T-helper 2 cell treated with Interferon-gamma antibody and Interleukin-4, amounts not matched to agents 5 μg/mL and 100 μg/mL, for 36 hours (primary cell): ENCODE measurements around the gene PUSL1.

Source experiments
- DNase-seq: peaks from one replicate; pipeline ENCODE4 v3.0.0; 2021; ENCODE audit warnings: low spot score
- H3K27ac Mint-ChIP-seq: one replicate; pipeline ENCODE4 v1.8.0; 2021; ENCODE audit warnings: mild to moderate bottlenecking, mixed read lengths
- H3K27me3 Mint-ChIP-seq: one replicate; pipeline ENCODE4 v1.8.0; 2021; ENCODE audit warnings: low read depth, mixed read lengths
- H3K36me3 Mint-ChIP-seq: one replicate; pipeline ENCODE4 v1.8.0; 2021; ENCODE audit warnings: low read depth, mixed read lengths
- H3K4me1 Mint-ChIP-seq: one replicate; pipeline ENCODE4 v1.8.0; 2021; ENCODE audit warnings: low read depth, mixed read lengths
- H3K4me3 Mint-ChIP-seq: one replicate; pipeline ENCODE4 v1.8.0; 2022; ENCODE audit warnings: mild to moderate bottlenecking, moderate library complexity, mixed read lengths
- H3K9me3 Mint-ChIP-seq: one replicate; pipeline ENCODE4 v1.8.0; 2021; ENCODE audit warnings: mixed read lengths

PUSL1 gene

DNA sequence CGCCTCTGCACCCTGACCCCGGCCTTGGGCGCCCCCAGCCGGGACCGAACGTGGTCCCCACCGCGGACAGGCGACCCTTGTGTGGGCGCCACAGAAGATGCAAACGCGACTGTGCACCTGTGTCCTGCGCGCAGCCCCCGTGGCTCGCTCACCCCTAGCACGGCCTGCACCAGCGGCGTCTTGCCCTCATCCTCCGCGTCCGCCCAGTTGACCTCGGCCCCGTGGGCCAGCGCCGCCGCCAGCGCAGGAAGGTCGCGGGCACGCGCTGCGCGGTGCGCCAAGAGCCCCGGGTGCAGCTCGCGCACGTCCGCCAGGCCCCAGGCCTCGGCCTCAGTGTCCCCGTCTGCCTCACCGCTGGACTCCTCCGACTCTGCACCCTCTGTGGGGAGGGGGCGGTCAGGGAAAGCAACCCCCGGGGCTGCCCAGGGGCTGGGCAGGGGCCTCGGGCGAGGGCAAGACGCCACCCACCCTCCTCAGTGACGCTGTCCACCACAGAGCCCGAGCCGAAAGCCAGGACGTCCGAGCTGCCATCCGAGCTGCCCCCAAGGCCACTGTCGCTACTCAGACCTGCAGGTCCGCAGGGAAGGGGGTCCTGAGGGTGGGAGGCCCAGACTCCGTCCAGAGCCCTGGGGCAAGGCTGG is 14.0 kb upstream of the PUSL1 start:
- Mint-ChIP-seq H3K36me3 (peaks cover 2% of the 10 kb centered on the region), H3K27me3 (no peaks in the 10 kb centered on the region), H3K9me3 (no peaks in the 10 kb centered on the region), H3K4me3 (no peak overlapping the region), H3K27ac (no peak overlapping the region), H3K4me1 (no peaks in the 10 kb centered on the region)
- DNase-seq: no peak

DNA sequence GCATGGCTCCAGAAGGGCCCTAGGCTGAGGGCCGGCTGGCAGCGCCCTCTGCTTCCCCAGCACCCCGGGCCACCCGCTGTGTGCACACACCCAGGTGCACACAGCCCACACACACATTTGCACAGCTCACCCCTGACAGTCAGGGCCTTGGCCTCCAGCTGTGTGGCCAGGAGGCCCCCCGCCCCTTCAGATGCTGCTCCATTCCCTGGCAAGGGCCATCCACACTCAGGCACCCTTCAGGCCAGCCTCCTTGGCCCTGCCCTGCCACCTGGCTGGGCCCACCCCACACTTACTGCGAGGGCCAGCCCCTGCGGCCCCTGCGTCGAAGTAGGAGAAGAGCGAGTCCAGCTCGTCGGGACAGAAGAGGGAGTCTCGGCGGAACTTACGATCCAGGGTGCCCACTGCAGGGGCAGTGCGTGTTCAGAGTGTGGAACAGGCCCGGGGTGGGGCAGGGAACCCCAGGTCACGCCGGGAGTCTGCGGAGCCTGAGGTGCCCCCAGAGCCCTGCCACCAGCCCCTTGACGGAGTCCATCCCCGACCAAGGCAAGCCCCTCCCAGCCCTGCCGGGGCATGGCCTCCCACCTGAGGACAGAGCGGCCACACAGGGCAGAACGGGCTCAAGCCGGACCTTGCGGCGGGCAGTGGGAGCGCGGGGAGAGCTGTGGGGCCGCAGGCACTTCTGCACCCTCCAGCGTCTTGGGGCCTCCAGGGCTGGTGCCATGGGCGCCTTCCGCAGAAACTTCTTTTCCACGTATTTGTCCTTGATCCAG is 13.1 kb upstream of the PUSL1 start:
- Mint-ChIP-seq H3K9me3 (no peaks in the 10 kb centered on the region), H3K27ac (no peak overlapping the region)

DNA sequence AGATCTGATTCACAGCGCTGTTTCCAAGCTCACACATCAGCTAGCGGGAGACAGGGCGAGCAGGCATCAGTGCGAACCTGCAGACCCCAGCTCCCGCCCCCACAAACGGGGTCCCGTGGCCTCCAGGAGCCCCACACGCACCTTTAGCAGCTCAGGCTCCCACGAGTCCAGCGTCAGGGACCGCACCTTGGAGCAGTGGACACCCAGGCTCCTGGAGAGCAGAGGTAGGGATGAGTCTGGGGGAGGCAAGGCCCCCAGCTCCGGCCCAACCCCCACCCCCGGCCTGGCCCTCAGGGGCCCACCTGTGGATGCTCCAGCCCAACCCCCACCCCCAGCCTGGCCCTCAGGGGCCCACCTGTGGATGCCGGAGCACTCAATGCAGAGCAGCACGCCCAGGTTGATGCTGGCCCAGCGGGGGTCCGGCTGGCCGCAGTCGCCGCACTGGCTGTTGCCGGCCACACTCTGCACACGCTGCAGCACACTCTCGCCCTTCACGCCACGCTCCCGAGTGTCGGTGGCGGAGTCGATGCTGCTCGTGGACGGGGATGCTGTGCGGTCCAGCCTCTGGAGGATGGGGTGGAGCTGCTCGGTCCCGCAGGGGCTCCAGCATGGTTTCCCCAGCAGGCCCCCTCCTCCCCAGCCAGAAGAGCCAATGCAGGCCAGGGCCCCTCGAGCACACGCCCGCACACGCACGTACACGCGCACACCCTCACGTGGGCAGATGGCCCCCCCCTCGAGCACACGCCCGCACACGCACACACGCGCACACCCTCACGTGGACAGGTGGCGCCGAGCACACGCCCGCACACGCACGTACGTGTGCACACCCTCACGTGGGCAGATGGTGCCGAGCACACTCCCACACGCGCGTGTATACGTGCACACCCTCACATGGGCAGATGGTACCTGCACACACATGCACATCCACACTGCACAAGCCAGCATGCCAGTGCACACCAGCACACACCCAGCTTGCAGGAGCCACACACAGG is 12.0 kb upstream of the PUSL1 start:
- Mint-ChIP-seq H3K27me3 (no peaks in the 10 kb centered on the region), H3K4me1 (no peaks in the 10 kb centered on the region), H3K9me3 (no peaks in the 10 kb centered on the region), H3K36me3 (peaks cover 2% of the 10 kb centered on the region), H3K27ac (no peak overlapping the region), H3K4me3 (no peak overlapping the region)
- DNase-seq: no peak

More for the DNA sequence above, 13.1 kb upstream of the PUSL1 start:
- Mint-ChIP-seq H3K4me1 (no peaks in the 10 kb centered on the region), H3K27me3 (no peaks in the 10 kb centered on the region), H3K4me3 (no peak overlapping the region), H3K36me3 (peaks cover 2% of the 10 kb centered on the region)
- no peak for DNase-seq

DNA sequence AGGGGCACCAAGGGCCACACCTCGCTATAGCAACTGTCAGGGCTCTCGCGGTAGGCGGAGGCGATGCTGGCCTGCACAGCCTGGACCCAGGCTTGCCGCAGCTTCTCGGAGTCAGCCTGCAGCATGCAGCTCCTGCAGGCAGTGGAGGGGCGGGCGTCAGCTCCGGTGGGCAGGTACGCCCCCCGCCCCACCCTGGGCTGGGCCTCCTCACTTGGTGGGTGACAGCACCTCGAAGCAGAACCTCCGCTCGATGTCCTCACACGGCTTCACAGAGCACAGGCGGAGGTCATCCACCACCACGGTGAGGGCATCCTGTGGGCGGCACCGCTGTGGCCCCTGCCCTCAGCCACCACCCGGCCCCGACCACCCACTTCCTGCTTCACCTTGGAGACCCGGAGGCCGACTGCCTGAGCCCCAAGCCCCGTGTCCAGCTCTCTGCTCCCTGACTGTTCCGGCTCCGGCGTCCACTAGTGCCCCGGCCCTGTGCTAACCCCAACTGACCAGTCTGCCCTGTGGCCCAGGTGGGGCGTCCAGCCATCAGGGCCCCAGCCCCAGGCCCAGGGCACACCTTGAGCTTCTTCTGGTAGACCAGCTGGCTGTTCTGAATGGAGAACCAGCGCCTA is 10.5 kb upstream of the PUSL1 start:
- no peaks in the 10 kb centered on the region for H3K4me1 Mint-ChIP-seq
- no peaks in the 10 kb centered on the region for H3K9me3 Mint-ChIP-seq
- no peak overlapping the region for H3K4me3 Mint-ChIP-seq
- H3K36me3 Mint-ChIP-seq: peaks cover 2% of the 10 kb centered on the region
- no peaks in the 10 kb centered on the region for H3K27me3 Mint-ChIP-seq
- no peak for DNase-seq
- no peak overlapping the region for H3K27ac Mint-ChIP-seq

DNA sequence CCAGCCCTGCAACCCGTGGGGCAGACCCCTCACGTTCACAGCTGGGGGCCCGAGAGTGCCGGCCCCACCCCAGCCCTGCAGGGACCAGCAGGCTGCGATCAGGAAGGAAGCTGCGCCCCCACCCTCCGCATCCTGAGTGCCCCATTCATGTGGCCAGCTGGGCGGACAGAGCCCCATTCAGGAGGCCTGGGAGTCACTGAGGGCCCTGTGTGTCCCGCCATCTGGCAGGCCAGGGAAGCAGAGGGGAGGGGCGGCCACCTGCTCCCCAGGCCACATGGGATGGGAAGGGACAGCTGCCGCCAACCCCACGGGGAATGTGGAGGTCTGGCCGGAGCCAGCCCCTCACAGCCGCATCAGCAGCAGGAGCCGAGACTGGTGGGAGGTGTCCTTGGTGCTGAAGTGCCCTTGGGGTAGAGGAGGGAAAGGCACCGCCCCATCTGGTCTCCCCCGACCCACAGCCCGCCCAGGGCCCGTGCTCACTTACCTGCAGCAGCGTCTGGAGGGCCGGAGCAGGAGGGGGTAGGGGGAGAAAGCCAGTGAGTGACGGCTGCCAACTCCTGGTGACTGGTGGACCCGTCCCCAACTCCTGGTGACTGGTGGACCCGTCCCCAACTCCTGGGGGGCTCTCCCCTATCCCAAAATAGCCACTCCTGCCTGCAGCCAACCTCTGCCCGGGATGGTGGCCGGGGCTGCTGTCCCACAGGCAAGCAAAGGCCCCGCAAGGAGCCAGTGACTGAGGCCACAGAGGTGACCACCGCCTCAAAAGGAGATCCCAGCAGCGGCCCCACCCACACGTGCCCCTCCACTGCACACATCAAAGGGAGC is 9.3 kb upstream of the PUSL1 start:
- no peak for DNase-seq
- no peak overlapping the region for H3K27ac Mint-ChIP-seq

DNA sequence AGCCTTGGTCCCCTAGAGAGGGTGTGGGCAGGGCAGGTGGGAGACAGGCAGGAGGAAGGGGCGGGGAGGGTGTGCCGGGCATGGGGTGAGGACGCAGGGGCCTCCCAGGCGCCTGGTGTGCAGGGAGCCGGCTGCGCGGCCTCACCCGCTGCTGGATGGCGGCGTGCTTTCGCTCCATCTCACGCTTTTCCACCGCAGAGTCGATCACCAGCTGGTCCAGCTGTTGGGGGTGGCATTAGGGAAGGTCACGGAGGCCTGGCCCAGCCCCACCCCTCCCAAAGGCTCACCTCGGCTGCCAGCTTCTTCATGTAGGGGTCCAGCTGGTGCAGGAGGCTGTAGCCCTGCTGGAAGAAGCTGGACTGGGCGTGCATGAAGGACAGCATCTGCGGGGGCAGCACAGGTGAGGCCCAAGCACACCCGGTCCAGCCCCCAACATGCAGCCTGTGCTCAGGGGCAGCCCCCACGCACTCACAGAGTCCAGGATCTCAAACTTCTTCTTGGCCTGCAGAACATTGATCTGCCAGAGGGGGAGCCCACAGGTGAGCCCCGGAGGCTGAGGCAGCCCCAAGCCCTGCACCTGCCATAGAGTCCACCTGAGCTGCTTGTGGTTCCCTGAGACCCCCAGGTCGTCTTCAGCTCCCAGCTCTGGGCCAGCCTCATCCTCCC is 8.6 kb upstream of the PUSL1 start:
- Mint-ChIP-seq H3K36me3 (peaks cover 2% of the 10 kb centered on the region), H3K27ac (no peak overlapping the region), H3K4me1 (no peaks in the 10 kb centered on the region), H3K9me3 (no peaks in the 10 kb centered on the region), H3K27me3 (no peaks in the 10 kb centered on the region), H3K4me3 (no peak overlapping the region)
- no peak for DNase-seq

More for the DNA sequence above, 9.3 kb upstream of the PUSL1 start:
- no peaks in the 10 kb centered on the region for H3K9me3 Mint-ChIP-seq
- H3K27me3 Mint-ChIP-seq: no peaks in the 10 kb centered on the region
- H3K4me3 Mint-ChIP-seq: no peak overlapping the region
- peaks cover 2% of the 10 kb centered on the region for H3K36me3 Mint-ChIP-seq
- no peaks in the 10 kb centered on the region for H3K4me1 Mint-ChIP-seq

DNA sequence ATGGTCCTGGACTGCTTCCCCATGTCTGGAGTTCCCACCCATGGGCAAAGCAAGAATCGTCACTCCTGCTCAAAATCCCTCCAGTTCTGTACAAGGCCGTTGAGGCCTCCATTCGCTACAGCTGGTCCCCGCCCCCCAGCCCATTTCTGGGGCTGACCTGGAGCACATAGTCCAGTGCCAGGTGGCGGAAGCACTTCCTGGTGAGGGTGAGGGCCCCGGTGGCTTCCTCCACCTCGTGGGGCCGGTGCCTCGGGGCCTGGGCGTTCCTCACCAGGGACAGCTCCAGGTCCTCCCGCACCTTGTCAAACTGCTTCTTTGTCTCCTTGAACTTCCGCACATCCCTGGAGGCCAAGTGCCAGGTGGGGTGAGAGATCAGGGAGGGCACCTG is 8.1 kb upstream of the PUSL1 start:
- Mint-ChIP-seq H3K4me1 (no peaks in the 10 kb centered on the region), H3K36me3 (peaks cover 2% of the 10 kb centered on the region), H3K27me3 (no peaks in the 10 kb centered on the region), H3K27ac (no peak overlapping the region), H3K4me3 (no peak overlapping the region), H3K9me3 (no peaks in the 10 kb centered on the region)
- no peak for DNase-seq

DNA sequence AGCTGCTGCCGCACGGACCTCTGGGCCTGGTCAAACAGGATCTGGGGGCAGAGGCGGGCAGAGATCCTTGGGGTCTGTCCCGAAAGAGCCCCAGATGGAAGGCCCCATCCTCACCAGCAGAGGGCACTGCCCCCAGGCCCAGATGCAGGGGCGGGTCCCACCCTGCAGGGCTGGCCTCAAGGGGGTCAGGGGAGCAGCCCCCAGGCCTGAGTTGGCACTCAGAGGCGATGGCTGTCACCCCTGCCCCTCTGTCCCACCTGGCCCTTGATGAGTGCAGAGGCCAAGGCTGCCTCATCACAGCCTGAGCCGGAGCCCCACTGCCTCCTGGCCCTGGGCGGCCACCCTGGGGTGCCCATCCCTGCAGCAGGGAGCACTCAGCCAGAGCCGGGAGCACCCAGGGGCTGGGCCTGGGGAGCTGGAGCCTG is 6.4 kb upstream of the PUSL1 start:
- no peak overlapping the region for H3K27ac Mint-ChIP-seq
- H3K27me3 Mint-ChIP-seq: no peaks in the 10 kb centered on the region
- H3K4me1 Mint-ChIP-seq: peaks cover 12% of the 10 kb centered on the region
- H3K36me3 Mint-ChIP-seq: no peaks in the 10 kb centered on the region
- DNase-seq: no peak
- no peaks in the 10 kb centered on the region for H3K9me3 Mint-ChIP-seq
- no peak overlapping the region for H3K4me3 Mint-ChIP-seq

DNA sequence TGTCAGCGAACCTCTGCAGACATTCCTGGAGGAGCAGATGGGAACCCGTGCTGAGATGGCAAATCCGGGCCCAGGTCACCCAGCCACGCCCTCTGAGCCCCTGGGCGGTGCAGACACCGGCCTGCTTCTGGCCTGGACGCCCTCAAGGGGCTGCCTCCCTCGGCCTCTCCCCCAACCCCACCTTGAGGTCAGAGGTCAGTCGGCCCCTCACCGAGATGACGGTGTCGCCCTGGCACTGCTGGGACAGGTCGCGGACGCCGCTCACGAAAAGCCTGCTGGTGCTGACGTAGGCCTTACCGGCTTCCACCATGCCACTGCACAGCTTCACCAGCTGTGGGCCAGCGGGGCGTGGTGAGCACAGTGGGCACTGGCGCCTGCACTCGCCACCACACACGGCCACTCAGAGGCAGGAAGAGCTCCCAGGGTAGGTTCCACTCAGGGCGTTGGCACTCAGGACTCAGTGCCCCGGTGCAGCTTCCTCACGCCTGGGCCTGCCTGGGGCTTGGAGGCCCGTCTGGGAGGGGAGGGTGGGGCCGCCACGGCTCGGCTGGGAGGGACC is 5.4 kb upstream of the PUSL1 start:
- no peak overlapping the region for H3K27ac Mint-ChIP-seq
- no peak for DNase-seq
- no peaks in the 10 kb centered on the region for H3K27me3 Mint-ChIP-seq
- H3K9me3 Mint-ChIP-seq: no peaks in the 10 kb centered on the region
- H3K4me1 Mint-ChIP-seq: peaks cover 13% of the 10 kb centered on the region
- H3K4me3 Mint-ChIP-seq: no peak overlapping the region
- H3K36me3 Mint-ChIP-seq: no peaks in the 10 kb centered on the region

DNA sequence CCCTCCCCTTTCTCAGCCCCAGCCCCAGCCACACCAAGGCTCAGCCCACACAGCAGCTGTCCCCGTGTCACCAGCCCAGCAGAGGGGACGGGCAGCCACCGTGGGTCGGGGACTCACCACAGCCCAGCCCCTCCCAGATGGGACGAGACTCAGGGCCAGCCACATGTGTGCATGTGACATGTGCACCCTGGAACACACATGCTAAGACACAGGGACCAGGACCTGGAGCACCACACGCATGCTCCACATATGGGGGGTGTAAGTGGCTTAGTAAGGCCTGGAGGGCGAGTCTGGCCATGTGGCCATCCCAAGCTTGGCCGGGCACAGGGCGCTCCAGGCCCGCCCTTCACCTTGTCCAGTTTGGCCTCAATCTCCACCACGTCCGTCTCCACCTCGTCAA is 4.7 kb upstream of the PUSL1 start:
- Mint-ChIP-seq H3K27ac (no peak overlapping the region), H3K4me3 (no peak overlapping the region), H3K36me3 (no peaks in the 10 kb centered on the region), H3K27me3 (no peaks in the 10 kb centered on the region), H3K9me3 (no peaks in the 10 kb centered on the region), H3K4me1 (peaks cover 13% of the 10 kb centered on the region)
- no peak for DNase-seq

DNA sequence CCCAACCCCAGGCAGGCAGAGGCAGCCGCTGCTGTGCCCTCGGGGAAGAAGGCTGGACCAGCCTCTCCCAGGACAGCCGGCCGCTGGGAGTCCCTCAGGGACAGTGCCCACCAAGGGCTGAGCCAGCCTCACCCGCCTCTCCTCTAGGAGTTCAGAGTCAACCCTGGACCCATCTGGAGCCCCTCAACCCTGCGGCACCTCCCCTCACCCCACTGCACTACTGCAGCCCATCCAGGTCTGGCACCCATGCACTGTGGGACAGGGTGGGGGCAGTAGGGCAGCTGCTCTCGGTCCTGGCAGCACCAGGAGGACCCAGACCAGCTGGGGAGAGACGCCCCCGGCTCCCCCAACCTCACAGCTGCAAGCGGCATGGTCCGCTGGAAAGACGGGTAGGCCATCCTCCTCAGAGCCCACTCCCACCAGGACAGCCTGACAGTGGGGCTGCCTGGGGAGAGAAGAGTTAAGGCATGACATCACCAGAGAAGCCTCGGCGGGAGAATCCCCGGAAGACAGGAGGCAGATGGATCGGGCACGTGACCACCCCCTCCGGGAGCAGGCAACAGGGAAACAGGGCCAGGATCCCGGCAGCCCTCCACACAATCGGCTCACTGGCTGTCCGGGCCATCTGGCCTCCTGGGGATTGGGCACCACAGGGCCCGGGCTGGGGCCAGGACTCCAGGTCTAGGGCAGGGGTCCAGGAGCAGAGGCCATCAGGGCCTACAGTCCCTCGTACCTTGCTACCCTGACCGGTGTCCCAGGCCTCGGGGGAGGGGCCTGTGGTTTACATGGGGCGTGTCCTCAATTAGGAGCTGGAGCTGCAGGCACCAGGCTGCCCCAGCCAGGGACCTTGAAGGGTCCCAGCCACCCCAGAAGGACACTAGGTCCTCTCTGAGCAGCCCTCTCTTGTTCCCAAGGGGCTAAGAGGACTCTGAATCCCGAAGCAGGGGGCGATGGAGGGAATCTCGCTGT is 3.8 kb upstream of the PUSL1 start:
- H3K27me3 Mint-ChIP-seq: no peaks in the 10 kb centered on the region
- H3K36me3 Mint-ChIP-seq: peaks cover 1% of the 10 kb centered on the region
- no peaks in the 10 kb centered on the region for H3K9me3 Mint-ChIP-seq
- DNase-seq: no peak
- peaks cover 13% of the 10 kb centered on the region for H3K4me1 Mint-ChIP-seq
- H3K27ac Mint-ChIP-seq: peak overlapping the region; percentile 80
- peak overlapping the region; percentile 89 for H3K4me3 Mint-ChIP-seq
